HepG2 (cell line): ENCODE data around the gene EGR1. TPM values are rescaled to one million over a fixed set of nuclear protein-coding genes. Genes with fewer than 3 reads are reported as not detected.

ENCODE experiments used
- CEBPG ChIP-seq: IDR thresholded peaks from 2 replicates; pipeline ENCODE4 v1.6.1; 2016
- IKZF1 ChIP-seq: fragments of 450-650 bp; IDR thresholded peaks from 2 replicates; pipeline ENCODE4 v1.7.1; 2016
- KLF11 ChIP-seq: IDR thresholded peaks from 2 replicates; pipeline ENCODE4 v1.6.1; 2016; ENCODE audit warnings: missing compliant biosample characterization
- MTA1 ChIP-seq: sonication (generic); formaldehyde crosslinking; IDR thresholded peaks from 2 replicates; pipeline ENCODE4 v1.4.0; 2020; ENCODE audit warnings: missing genetic modification reagents, mild to moderate bottlenecking, borderline replicate concordance
- NR2C2 ChIP-seq: sonication (generic); formaldehyde crosslinking; IDR thresholded peaks from 2 replicates; pipeline ENCODE4 v1.4.0; 2020; ENCODE audit warnings: missing genetic modification reagents, mild to moderate bottlenecking, moderate library complexity, borderline replicate concordance
- POLR2AphosphoS5 ChIP-seq: IDR thresholded peaks from 2 replicates; pipeline ENCODE4 v1.6.1; 2012; ENCODE audit warnings: low read depth, low read length
- RFXAP ChIP-seq: sonication (generic); formaldehyde crosslinking; IDR thresholded peaks from 2 replicates; pipeline ENCODE4 v1.4.0; 2020; ENCODE audit warnings: missing genetic modification reagents, borderline replicate concordance
- ZBTB38 ChIP-seq: sonication (generic); formaldehyde crosslinking; IDR thresholded peaks from 2 replicates; pipeline ENCODE4 v1.5.1; 2020; ENCODE audit warnings: mild to moderate bottlenecking, missing genetic modification reagents
- ZMYM4 ChIP-seq: sonication (generic); formaldehyde crosslinking; IDR thresholded peaks from 2 replicates; pipeline ENCODE4 v1.8.1; 2023; ENCODE audit warnings: mild to moderate bottlenecking, missing genetic modification reagents
- ZNF136 ChIP-seq: sonication (generic); formaldehyde crosslinking; IDR thresholded peaks from 2 replicates; pipeline ENCODE4 v1.8.1; 2022; ENCODE audit warnings: low read depth, mild to moderate bottlenecking, moderate library complexity, missing genetic modification reagents
- ZNF207 ChIP-seq: fragments of 450-650 bp; IDR thresholded peaks from 2 replicates; pipeline ENCODE4 v1.6.1; 2016; ENCODE audit warnings: antibody characterized with exemption, borderline replicate concordance
- ZNF329 ChIP-seq: sonication (generic); formaldehyde crosslinking; IDR thresholded peaks from 2 replicates; pipeline ENCODE4 v1.9.0; 2021; ENCODE audit warnings: low read depth, mild to moderate bottlenecking, missing genetic modification reagents
- ZNF383 ChIP-seq: sonication (generic); formaldehyde crosslinking; IDR thresholded peaks from 2 replicates; pipeline ENCODE4 v1.4.0; 2020; ENCODE audit warnings: missing genetic modification reagents, mild to moderate bottlenecking, borderline replicate concordance
- ZNF878 ChIP-seq: sonication (generic); formaldehyde crosslinking; IDR thresholded peaks from 2 replicates; pipeline ENCODE4 v1.8.1; 2023; ENCODE audit warnings: mild to moderate bottlenecking, missing genetic modification reagents, moderate library complexity
- ZNF883 ChIP-seq: sonication (generic); formaldehyde crosslinking; IDR thresholded peaks from 2 replicates; pipeline ENCODE4 v1.5.1; 2020; ENCODE audit warnings: mild to moderate bottlenecking, missing genetic modification reagents; ENCODE audit errors: not compliant biosample characterization
- ZSCAN22 ChIP-seq: sonication (generic); formaldehyde crosslinking; IDR thresholded peaks from 2 replicates; pipeline ENCODE4 v1.4.0; 2020; ENCODE audit warnings: mild to moderate bottlenecking, missing genetic modification reagents
- polyA plus RNA-seq, 8 experiments: library from polyadenylated mRNA; depleted of rRNA in 3 of 8; stranded (reverse) in 7 of 8; unstranded in 1 of 8; fragments of >200 nt; fragmentation: Illumina TruSeq in 4 of 8; extraction: Trizol in 4 of 8; gene quantifications; 2 replicates each; pipeline versions ENCODE4 v1.2.1 to v1.2.3, GENCODE V29; 2011 to 2016; ENCODE audit warnings: low read depth in 4 of 8, missing spikeins in 1 of 8, mixed read lengths in 1 of 8; ENCODE audit not compliant: insufficient read depth in 1 of 8
- total RNA-seq, 5 experiments: library from RNA; depleted of rRNA; stranded (reverse); fragments of >200 nt; fragmentation: Illumina TruSeq; extraction: Trizol; gene quantifications; 2 replicates each; pipeline ENCODE4 v1.2.3, GENCODE V29; 2016; ENCODE audit warnings: low read depth in 1 of 5
- TF ChIP-seq, protein P1 (sequence below): sonication (generic); formaldehyde crosslinking; conservative IDR thresholded peaks from 2 replicates; pipeline ENCODE4 v1.8.1; 2023; ENCODE audit warnings: missing genetic modification reagents
- TF ChIP-seq, protein P2 (sequence below): sonication (generic); formaldehyde crosslinking; IDR thresholded peaks from 2 replicates; pipeline ENCODE4 v1.4.0; 2020; ENCODE audit warnings: missing genetic modification reagents
- TF ChIP-seq, protein P3 (sequence below): sonication (generic); formaldehyde crosslinking; IDR thresholded peaks from 2 replicates; pipeline ENCODE4 v1.5.1; 2020; ENCODE audit warnings: mild to moderate bottlenecking, missing genetic modification reagents, moderate library complexity

The EGR1 gene
- total and polyA plus RNA-seq, 2 of the 13 experiments (the other 11 are each of a cell fraction or from before 2014, with no cell fraction given) = 4.1 to 4.5 TPM

DNA sequence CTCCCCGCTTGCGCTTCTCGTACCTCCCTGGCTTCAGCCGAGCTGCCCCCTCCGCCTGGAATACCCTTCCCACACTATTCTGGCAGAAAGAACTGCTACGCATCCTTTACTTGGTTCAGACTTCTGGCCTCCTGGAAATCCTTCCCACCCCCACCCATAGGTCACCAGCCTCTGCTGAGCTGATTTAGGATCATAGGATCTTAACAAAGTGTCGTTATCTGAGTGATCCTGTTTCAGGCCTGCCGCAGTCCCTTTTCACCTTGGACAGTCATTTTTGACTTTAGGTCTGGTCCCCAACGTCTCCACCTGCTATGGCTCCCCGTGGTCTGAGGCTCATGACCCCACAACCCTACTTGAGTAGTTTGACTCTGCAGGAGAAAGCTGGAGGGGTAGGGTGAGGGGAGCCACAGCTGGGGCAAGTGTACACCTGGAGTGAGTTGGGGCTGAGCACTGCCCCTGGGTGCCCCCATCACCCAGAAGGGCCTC lies 27.3 kb downstream of the EGR1 start (continued):
- no peak for TF ChIP-seq RFXAP (CRISPR knock-in tag)
- TF ChIP-seq, protein P1, sequence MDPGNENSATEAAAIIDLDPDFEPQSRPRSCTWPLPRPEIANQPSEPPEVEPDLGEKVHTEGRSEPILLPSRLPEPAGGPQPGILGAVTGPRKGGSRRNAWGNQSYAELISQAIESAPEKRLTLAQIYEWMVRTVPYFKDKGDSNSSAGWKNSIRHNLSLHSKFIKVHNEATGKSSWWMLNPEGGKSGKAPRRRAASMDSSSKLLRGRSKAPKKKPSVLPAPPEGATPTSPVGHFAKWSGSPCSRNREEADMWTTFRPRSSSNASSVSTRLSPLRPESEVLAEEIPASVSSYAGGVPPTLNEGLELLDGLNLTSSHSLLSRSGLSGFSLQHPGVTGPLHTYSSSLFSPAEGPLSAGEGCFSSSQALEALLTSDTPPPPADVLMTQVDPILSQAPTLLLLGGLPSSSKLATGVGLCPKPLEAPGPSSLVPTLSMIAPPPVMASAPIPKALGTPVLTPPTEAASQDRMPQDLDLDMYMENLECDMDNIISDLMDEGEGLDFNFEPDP = 0 out of 2 replicates have a peak, but pooled peaks have one; percentile 25
- TF ChIP-seq NR2C2 (CRISPR knock-in tag) = no peak
- no peak for TF ChIP-seq MTA1
- TF ChIP-seq ZNF329 (CRISPR knock-in tag) = no peak
- TF ChIP-seq ZSCAN22 (CRISPR knock-in tag) = no peak
- TF ChIP-seq POLR2AphosphoS5 = no peak
- TF ChIP-seq ZNF207 = no peak
- TF ChIP-seq, protein P2, sequence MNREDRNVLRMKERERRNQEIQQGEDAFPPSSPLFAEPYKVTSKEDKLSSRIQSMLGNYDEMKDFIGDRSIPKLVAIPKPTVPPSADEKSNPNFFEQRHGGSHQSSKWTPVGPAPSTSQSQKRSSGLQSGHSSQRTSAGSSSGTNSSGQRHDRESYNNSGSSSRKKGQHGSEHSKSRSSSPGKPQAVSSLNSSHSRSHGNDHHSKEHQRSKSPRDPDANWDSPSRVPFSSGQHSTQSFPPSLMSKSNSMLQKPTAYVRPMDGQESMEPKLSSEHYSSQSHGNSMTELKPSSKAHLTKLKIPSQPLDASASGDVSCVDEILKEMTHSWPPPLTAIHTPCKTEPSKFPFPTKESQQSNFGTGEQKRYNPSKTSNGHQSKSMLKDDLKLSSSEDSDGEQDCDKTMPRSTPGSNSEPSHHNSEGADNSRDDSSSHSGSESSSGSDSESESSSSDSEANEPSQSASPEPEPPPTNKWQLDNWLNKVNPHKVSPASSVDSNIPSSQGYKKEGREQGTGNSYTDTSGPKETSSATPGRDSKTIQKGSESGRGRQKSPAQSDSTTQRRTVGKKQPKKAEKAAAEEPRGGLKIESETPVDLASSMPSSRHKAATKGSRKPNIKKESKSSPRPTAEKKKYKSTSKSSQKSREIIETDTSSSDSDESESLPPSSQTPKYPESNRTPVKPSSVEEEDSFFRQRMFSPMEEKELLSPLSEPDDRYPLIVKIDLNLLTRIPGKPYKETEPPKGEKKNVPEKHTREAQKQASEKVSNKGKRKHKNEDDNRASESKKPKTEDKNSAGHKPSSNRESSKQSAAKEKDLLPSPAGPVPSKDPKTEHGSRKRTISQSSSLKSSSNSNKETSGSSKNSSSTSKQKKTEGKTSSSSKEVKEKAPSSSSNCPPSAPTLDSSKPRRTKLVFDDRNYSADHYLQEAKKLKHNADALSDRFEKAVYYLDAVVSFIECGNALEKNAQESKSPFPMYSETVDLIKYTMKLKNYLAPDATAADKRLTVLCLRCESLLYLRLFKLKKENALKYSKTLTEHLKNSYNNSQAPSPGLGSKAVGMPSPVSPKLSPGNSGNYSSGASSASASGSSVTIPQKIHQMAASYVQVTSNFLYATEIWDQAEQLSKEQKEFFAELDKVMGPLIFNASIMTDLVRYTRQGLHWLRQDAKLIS (CRISPR knock-in tag) = no peak
- no peak for TF ChIP-seq ZNF878 (CRISPR knock-in tag)
- peak; percentile 34; the same call in 1 of the 2 replicates for TF ChIP-seq ZBTB38 (CRISPR knock-in tag)
- TF ChIP-seq ZMYM4 (CRISPR knock-in tag) = no peak
- TF ChIP-seq, protein P3, sequence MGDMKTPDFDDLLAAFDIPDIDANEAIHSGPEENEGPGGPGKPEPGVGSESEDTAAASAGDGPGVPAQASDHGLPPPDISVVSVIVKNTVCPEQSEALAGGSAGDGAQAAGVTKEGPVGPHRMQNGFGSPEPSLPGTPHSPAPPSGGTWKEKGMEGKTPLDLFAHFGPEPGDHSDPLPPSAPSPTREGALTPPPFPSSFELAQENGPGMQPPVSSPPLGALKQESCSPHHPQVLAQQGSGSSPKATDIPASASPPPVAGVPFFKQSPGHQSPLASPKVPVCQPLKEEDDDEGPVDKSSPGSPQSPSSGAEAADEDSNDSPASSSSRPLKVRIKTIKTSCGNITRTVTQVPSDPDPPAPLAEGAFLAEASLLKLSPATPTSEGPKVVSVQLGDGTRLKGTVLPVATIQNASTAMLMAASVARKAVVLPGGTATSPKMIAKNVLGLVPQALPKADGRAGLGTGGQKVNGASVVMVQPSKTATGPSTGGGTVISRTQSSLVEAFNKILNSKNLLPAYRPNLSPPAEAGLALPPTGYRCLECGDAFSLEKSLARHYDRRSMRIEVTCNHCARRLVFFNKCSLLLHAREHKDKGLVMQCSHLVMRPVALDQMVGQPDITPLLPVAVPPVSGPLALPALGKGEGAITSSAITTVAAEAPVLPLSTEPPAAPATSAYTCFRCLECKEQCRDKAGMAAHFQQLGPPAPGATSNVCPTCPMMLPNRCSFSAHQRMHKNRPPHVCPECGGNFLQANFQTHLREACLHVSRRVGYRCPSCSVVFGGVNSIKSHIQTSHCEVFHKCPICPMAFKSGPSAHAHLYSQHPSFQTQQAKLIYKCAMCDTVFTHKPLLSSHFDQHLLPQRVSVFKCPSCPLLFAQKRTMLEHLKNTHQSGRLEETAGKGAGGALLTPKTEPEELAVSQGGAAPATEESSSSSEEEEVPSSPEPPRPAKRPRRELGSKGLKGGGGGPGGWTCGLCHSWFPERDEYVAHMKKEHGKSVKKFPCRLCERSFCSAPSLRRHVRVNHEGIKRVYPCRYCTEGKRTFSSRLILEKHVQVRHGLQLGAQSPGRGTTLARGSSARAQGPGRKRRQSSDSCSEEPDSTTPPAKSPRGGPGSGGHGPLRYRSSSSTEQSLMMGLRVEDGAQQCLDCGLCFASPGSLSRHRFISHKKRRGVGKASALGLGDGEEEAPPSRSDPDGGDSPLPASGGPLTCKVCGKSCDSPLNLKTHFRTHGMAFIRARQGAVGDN (CRISPR knock-in tag) = no peak
- no peak for TF ChIP-seq ZNF383
- no peak for TF ChIP-seq ZNF136 (CRISPR knock-in tag)
- no peak for TF ChIP-seq IKZF1
- TF ChIP-seq ZNF883 (CRISPR knock-in tag) = no peak
- TF ChIP-seq CEBPG (CRISPR knock-in tag) = no peak
- TF ChIP-seq KLF11 (CRISPR knock-in tag) = no peak
